Endodermal cell (in vitro differentiated cells): Measurements from ENCODE around the gene CEP126. TPM values are rescaled to one million over a fixed set of nuclear protein-coding genes. Genes with fewer than 3 reads are reported as not detected.

ENCODE experiments used
- DNase-seq: peaks from one replicate; pipeline ENCODE4 v3.0.0-alpha.2; 2017
- H3K27ac ChIP-seq: 2 replicates; pipeline ENCODE4 v1.5.1; 2013; ENCODE audit warnings: mild to moderate bottlenecking, low read depth, low read length, moderate library complexity
- H3K27me3 ChIP-seq: 2 replicates; pipeline ENCODE4 v1.6.1; 2013; ENCODE audit warnings: mild to moderate bottlenecking, low read length, moderate library complexity; ENCODE audit not compliant: insufficient read depth, control insufficient read depth, poor library complexity, severe bottlenecking
- H3K36me3 ChIP-seq: 2 replicates; pipeline ENCODE4 v1.7.0; 2013; ENCODE audit warnings: mild to moderate bottlenecking, low read length, moderate library complexity; ENCODE audit not compliant: control insufficient read depth, insufficient read depth
- H3K4me1 ChIP-seq: one replicate; pipeline ENCODE4 v1.7.0; 2013; ENCODE audit warnings: low read length; ENCODE audit not compliant: control insufficient read depth, insufficient read depth
- H3K4me3 ChIP-seq: 2 replicates; pipeline ENCODE4 v1.5.1; 2013; ENCODE audit warnings: mild to moderate bottlenecking, low read length, moderate library complexity
- H3K9ac ChIP-seq: 2 replicates; pipeline ENCODE4 v1.6.1; 2013; ENCODE audit warnings: mild to moderate bottlenecking, low read length, moderate library complexity; ENCODE audit not compliant: poor library complexity, severe bottlenecking; ENCODE audit errors: extremely low read depth
- H3K9me3 ChIP-seq: 2 replicates; pipeline ENCODE4 v1.6.1; 2013; ENCODE audit warnings: mild to moderate bottlenecking, low read length, moderate library complexity; ENCODE audit not compliant: control insufficient read depth
- H3K27ac Mint-ChIP-seq: 2 replicates; pipeline ENCODE4 v1.8.0; 2020; ENCODE audit warnings: mixed read lengths
- H3K27me3 Mint-ChIP-seq: 2 replicates; pipeline ENCODE4 v1.8.0; 2021; ENCODE audit warnings: mild to moderate bottlenecking, mixed read lengths; ENCODE audit not compliant: insufficient read depth
- H3K36me3 Mint-ChIP-seq: 2 replicates; pipeline ENCODE4 v1.8.0; 2020; ENCODE audit warnings: low read depth, mixed read lengths
- H3K4me1 Mint-ChIP-seq: 2 replicates; pipeline ENCODE4 v1.8.0; 2020; ENCODE audit warnings: mixed read lengths
- H3K4me3 Mint-ChIP-seq: 2 replicates; pipeline ENCODE4 v1.8.0; 2020; ENCODE audit warnings: mild to moderate bottlenecking, moderate library complexity, mixed read lengths
- H3K9me3 Mint-ChIP-seq: 2 replicates; pipeline ENCODE4 v1.8.0; 2020; ENCODE audit warnings: mild to moderate bottlenecking, mixed read lengths
- CTCF ChIP-seq: fragments of 200-600 bp; sonication (generic); conservative IDR thresholded peaks from 2 replicates; pipeline ENCODE4 v1.5.0; 2021; ENCODE audit warnings: antibody characterized with exemption, mild to moderate bottlenecking
- WGBS, 2 experiments: methylation state at CpG; one replicate each; pipeline versions ENCODE4 v1.1.5 to v1.1.7; 2013; ENCODE audit warnings: missing lambda C conversion rate in 2 of 2, mixed read lengths in 1 of 2; ENCODE audit not compliant: insufficient coverage in 1 of 2, insufficient read length in 1 of 2; 5-methylcytosine and 5-hydroxymethylcytosine counted together
- total RNA-seq, 2 donors: library from RNA; stranded (reverse); fragmentation: NEBNext Ultra II Directional in 1 of 2; extraction: Animal tissue kit (Norgen Biotek cat#: 25700) in 1 of 2; gene quantifications; 2 replicates in 1 of 2; 3 replicates in 1 of 2; pipeline ENCODE4 v1.2.1, GENCODE V29; 2021

CEP126 gene
- total RNA-seq, 2 donors from 2014 or later, result 1.9 to 3.2 TPM

- H3K36me3 Mint-ChIP-seq, result no peaks in the 10 kb centered on the region
- WGBS, 2 experiments, result 83 to 85% methylated on average over 1 to 4 of the region's 4 CpGs
- H3K9me3 Mint-ChIP-seq, result no peaks in the 10 kb centered on the region
- no peak overlapping the region for H3K4me3 ChIP-seq
- no peak overlapping the region for H3K9ac ChIP-seq
- H3K27ac Mint-ChIP-seq, result no peak overlapping the region
- H3K4me1 Mint-ChIP-seq, result peaks cover 5% of the 10 kb centered on the region
- peaks cover 5% of the 10 kb centered on the region for H3K27me3 Mint-ChIP-seq
- H3K27ac ChIP-seq, result no peak overlapping the region
- H3K4me3 Mint-ChIP-seq, result no peak overlapping the region
- H3K36me3 ChIP-seq, result no peaks in the 10 kb centered on the region
- peaks cover 6% of the 10 kb centered on the region for H3K4me1 ChIP-seq
- DNase-seq, result no peak
- TF ChIP-seq CTCF, result peak; percentile 73
- no peaks in the 10 kb centered on the region for H3K9me3 ChIP-seq
- H3K27me3 ChIP-seq, result no peaks in the 10 kb centered on the region
Observed at GRCh38 chr11:101880222-101880621, 34.6 kb upstream of the CEP126 start.

- no peaks in the 10 kb centered on the region for H3K9me3 ChIP-seq
- 83 to 88% methylated on average over 2 of the region's 2 CpGs for WGBS, 2 experiments
- H3K9me3 Mint-ChIP-seq, result no peaks in the 10 kb centered on the region
Observed at GRCh38 chr11:101881586-101881985, 33.2 kb upstream of the CEP126 start.

DNA sequence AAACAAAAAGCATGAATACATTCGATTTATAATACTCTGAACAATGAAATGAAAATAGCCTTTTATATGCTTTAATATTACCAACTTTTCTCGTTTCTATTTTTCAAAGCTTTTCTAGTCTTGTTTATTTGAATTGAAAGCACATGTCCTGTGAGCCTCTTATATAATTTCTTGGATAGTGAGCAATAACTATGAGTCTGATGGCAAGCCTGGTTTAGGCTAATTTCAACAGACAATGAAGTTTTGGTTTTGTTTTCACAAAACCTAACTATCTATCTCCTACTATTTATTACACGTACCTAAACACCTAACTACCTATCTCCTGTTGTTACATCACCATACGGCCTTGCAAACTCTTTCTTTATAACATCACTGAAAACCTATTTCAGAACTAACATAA, 29.2 kb upstream of the CEP126 start:
- peaks cover 5% of the 10 kb centered on the region for H3K27me3 Mint-ChIP-seq
- no peak overlapping the region for H3K4me3 Mint-ChIP-seq
- Histone ChIP-seq H3K27me3 (no peaks in the 10 kb centered on the region), H3K4me1 (peaks cover 6% of the 10 kb centered on the region), H3K4me3 (no peak overlapping the region), H3K27ac (no peak overlapping the region), H3K36me3 (no peaks in the 10 kb centered on the region), H3K9me3 (no peaks in the 10 kb centered on the region), H3K9ac (no peak overlapping the region)
- no peak overlapping the region for H3K27ac Mint-ChIP-seq
- no peak for TF ChIP-seq CTCF
- 97% methylated on average over 3 to 4 of the region's 4 CpGs for WGBS, 2 experiments
- DNase-seq, result no peak
- no peaks in the 10 kb centered on the region for H3K9me3 Mint-ChIP-seq
- no peaks in the 10 kb centered on the region for H3K36me3 Mint-ChIP-seq
- no peaks in the 10 kb centered on the region for H3K4me1 Mint-ChIP-seq

More at GRCh38 chr11:101881586-101881985, 33.2 kb upstream of the CEP126 start:
- peaks cover 5% of the 10 kb centered on the region for H3K27me3 Mint-ChIP-seq
- H3K4me3 Mint-ChIP-seq, result no peak overlapping the region
- H3K36me3 Mint-ChIP-seq, result no peaks in the 10 kb centered on the region
- H3K36me3 ChIP-seq, result no peaks in the 10 kb centered on the region
- H3K4me1 ChIP-seq, result peaks cover 6% of the 10 kb centered on the region
- H3K27ac ChIP-seq, result no peak overlapping the region
- DNase-seq, result no peak
- no peak overlapping the region for H3K27ac Mint-ChIP-seq
- TF ChIP-seq CTCF, result no peak
- H3K4me3 ChIP-seq, result no peak overlapping the region
- no peaks in the 10 kb centered on the region for H3K4me1 Mint-ChIP-seq
- H3K9ac ChIP-seq, result no peak overlapping the region
- no peaks in the 10 kb centered on the region for H3K27me3 ChIP-seq
